Glutamatergic neuron (in vitro differentiated cells): ENCODE results near the gene AGRN. TPM values are rescaled to one million over a fixed set of nuclear protein-coding genes. Genes with fewer than 3 reads are reported as not detected.
A peak's percentile ranks its signal among the peaks of the same experiment; 100 is the strongest.

Source experiments
- DNase-seq: peaks from one replicate; pipeline ENCODE4 v3.0.0; 2022
- H3K27ac Mint-ChIP-seq: one replicate; pipeline ENCODE4 v1.8.0; 2020; ENCODE audit warnings: mild to moderate bottlenecking, mixed read lengths, inconsistent platforms; ENCODE audit not compliant: unreplicated experiment
- H3K27me3 Mint-ChIP-seq: one replicate; pipeline ENCODE4 v1.8.0; 2020; ENCODE audit warnings: mild to moderate bottlenecking, moderate library complexity, mixed read lengths, inconsistent platforms; ENCODE audit not compliant: unreplicated experiment
- H3K36me3 Mint-ChIP-seq: one replicate; pipeline ENCODE4 v1.8.0; 2020; ENCODE audit warnings: mild to moderate bottlenecking, mixed read lengths, inconsistent platforms; ENCODE audit not compliant: unreplicated experiment
- H3K4me1 Mint-ChIP-seq: one replicate; pipeline ENCODE4 v1.8.0; 2020; ENCODE audit warnings: mild to moderate bottlenecking, low read depth, mixed read lengths, inconsistent platforms; ENCODE audit not compliant: unreplicated experiment
- H3K4me3 Mint-ChIP-seq: one replicate; pipeline ENCODE4 v1.8.0; 2020; ENCODE audit warnings: mild to moderate bottlenecking, mixed read lengths, inconsistent platforms; ENCODE audit not compliant: unreplicated experiment
- H3K9me3 Mint-ChIP-seq: one replicate; pipeline ENCODE4 v1.8.0; 2020; ENCODE audit warnings: mild to moderate bottlenecking, moderate library complexity, mixed read lengths, inconsistent platforms; ENCODE audit not compliant: unreplicated experiment
- total RNA-seq: library from RNA; stranded (reverse); fragmentation: NEBNext Ultra II Directional; extraction: Animal tissue kit (Norgen Biotek cat#: 25700); gene quantifications from one replicate; pipeline ENCODE4 v1.2.1, GENCODE V29; 2021; ENCODE audit not compliant: unreplicated experiment
- TF ChIP-seq, protein P1 (sequence below): fragments of 200-600 bp; sonication (generic); IDR thresholded peaks from one replicate; pipeline ENCODE4 v1.5.0; 2021; ENCODE audit not compliant: partially characterized antibody, unreplicated experiment

The AGRN gene
- total RNA-seq, 1 donor from 2014 or later = 914 TPM

DNA sequence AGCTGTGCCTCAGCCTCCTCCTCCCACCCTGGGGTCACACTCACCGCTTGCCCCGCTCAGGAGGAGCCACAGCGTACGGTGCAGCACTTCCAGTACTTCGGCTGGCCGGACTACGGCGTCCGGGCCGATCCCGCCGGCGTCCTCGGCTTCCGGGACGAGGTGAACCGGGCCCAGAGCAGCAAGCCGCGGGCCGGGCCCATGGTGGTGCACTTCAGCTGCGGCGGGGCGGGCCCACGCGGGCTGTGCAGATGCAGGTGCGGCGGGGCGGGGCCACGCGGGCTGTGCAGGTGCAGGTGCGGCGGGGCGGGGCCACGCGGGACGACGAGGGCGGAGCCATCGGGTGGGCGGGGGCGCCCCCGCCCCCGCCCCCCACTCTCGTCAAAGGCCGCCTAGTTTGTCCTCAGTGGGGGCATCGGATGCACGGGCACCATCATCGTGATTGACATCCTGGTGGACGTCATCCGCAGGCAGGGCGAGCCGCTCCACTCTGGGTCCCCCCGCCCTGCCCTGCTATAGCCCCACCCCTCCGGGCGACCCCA, 48.7 kb downstream of the AGRN start:
- Mint-ChIP-seq H3K4me1 (no peaks in the 10 kb centered on the region), H3K27me3 (peaks cover 2% of the 10 kb centered on the region), H3K4me3 (no peak overlapping the region), H3K9me3 (peaks cover 2% of the 10 kb centered on the region), H3K27ac (no peak overlapping the region), H3K36me3 (no peaks in the 10 kb centered on the region)
- TF ChIP-seq, protein P1, sequence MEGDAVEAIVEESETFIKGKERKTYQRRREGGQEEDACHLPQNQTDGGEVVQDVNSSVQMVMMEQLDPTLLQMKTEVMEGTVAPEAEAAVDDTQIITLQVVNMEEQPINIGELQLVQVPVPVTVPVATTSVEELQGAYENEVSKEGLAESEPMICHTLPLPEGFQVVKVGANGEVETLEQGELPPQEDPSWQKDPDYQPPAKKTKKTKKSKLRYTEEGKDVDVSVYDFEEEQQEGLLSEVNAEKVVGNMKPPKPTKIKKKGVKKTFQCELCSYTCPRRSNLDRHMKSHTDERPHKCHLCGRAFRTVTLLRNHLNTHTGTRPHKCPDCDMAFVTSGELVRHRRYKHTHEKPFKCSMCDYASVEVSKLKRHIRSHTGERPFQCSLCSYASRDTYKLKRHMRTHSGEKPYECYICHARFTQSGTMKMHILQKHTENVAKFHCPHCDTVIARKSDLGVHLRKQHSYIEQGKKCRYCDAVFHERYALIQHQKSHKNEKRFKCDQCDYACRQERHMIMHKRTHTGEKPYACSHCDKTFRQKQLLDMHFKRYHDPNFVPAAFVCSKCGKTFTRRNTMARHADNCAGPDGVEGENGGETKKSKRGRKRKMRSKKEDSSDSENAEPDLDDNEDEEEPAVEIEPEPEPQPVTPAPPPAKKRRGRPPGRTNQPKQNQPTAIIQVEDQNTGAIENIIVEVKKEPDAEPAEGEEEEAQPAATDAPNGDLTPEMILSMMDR = no peak
- DNase-seq = no peak

DNA sequence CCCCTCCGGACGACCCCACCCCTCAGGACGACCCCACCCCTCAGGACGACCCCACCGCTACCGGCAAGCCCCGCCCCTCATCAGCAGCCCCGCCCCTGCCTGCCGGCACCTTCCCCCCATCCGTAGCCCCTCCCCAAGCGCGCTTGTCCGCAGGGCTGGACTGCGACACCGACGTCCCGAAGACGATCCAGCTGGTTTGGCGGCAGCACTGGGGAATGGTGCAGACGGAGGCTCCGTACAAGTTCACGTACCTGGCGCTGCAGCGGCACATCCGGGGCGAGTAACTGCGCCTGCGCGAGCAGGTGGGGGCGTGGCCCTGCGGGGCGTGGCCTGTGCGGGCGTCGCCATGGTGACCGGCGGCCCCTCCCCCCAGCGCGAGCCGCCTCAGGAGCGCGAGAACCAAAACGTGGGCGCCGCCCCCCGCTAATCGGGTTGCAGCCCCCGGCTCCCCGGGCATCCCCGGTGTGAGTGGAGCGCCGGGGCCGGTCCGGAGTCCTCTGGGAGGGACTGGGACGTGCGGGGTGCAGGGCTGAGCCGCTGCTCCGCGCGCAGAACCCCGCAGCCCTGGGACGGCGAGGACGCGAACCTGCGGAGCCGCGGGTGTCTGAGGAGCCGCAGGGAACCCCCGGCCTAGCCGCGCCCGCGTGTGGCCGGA, 49.3 kb downstream of the AGRN start:
- Mint-ChIP-seq H3K4me1 (no peaks in the 10 kb centered on the region), H3K27ac (no peak overlapping the region), H3K27me3 (peaks cover 2% of the 10 kb centered on the region), H3K9me3 (peaks cover 2% of the 10 kb centered on the region), H3K4me3 (no peak overlapping the region), H3K36me3 (no peaks in the 10 kb centered on the region)
- TF ChIP-seq, protein P1 = no peak
- DNase-seq = peak; percentile 85

DNA sequence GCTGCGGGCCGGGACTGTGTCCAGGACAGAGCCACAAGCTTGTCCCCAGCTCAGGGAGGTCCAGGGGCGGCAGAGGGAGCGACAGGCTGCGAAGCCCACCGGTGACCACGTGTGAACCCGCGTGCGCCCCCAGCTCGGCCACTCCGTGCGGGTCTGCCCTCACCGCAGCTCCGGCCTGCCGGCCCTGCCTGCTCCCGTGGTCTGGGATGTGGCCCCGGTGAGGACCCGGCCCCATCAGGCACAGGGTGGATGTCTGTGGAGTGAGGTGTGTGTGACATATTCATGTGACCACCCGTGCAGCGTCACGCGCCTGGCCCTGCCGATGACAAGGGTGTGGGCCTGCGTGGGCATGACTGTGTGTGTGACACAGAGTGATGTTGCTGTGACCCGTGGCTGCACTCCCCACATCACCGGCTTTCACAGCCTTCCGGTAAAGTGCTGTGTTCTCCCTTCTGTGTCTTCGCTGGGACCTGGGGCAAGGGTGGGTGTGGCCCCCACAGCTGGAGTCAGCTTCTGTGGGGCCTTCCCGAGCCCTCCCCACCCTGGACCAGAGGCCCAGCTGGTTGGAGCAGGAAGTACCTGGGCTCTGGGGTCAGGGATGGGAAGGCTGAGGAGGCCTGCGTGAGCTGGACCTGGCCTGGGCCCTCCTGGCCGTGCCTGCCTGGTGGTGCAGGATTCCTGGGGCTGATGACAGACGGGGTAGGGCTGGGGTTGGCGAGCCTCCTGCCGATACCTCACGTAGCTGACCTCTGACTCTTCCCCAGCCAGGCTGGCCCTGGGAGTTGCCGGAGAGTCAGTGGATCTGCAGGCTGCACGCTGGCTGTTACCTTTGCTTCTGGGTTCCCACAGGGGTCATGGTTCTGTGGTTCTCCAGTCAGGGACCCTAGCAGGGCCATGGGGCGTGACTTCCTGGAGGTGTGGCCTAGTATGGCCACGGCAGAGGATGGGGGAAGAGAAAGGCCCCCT, 50.1 kb downstream of the AGRN start:
- Mint-ChIP-seq H3K36me3 (no peaks in the 10 kb centered on the region), H3K27me3 (peaks cover 6% of the 10 kb centered on the region), H3K9me3 (peaks cover 5% of the 10 kb centered on the region), H3K27ac (peak overlapping the region; percentile 55), H3K4me3 (peak overlapping the region; percentile 30), H3K4me1 (no peaks in the 10 kb centered on the region)
- no peak for DNase-seq
- TF ChIP-seq, protein P1 = no peak

DNA sequence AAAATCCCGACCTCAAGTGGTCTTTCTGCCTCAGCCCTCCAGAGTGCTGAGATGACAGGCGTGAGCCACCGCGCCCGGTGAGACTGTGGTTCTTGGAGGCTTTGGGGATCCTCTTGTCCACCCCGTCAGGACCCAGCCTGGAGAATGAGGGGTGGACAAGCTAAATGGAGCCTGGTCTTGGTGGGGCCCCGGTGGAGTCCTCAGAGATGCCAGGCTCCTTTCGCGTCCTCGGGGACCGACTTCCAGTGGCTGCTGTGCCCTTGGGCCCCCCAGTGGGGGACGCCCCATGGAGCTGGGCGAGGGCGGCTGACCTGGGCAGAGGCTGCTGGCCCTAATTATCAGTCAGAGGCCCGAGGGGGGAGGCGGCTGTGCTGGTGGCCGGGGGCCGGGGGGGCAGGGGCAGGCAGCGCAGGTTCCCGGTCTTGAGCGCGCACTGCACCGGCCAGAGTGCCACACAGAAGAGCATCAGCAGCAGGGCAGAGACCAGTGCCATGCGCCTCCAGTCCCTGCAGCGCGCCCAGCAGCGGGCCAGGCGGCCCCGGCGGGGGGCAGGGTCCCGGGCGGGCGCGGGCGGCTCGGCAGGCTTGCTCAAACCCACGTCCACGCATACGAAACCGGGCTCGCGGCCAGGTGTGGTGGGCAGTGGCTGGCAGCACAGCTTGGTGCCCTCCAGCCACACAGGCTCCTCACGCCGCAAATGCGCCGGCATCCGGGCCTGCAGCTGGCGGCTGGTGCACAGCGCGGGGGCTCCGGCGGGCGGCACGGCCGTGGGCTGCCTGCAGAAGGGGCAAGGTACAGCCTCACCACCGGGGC, 51.8 kb downstream of the AGRN start:
- Mint-ChIP-seq H3K4me3 (no peak overlapping the region), H3K9me3 (peaks cover 3% of the 10 kb centered on the region), H3K36me3 (no peaks in the 10 kb centered on the region), H3K27me3 (peaks cover 6% of the 10 kb centered on the region), H3K4me1 (no peaks in the 10 kb centered on the region), H3K27ac (no peak overlapping the region)
- DNase-seq = peak; percentile 16
- TF ChIP-seq, protein P1 = no peak
